Thymus (tissue), 11 donors: ENCODE measurements around the gene MORF4L1. TPM values are rescaled to one million over a fixed set of nuclear protein-coding genes. Genes with fewer than 3 reads are reported as not detected.

Source experiments
- DNase-seq, 9 donors: peaks; one replicate each; pipeline ENCODE4 v3.0.0-alpha.2; 2013; ENCODE audit warnings: low spot score in 9 of 9, low read depth in 6 of 9, missing footprints in 1 of 9
- H3K27ac ChIP-seq, 2 donors: one replicate each; pipeline ENCODE4 v1.5.1; 2013; ENCODE audit warnings: control low read depth in 1 of 2, low read depth in 1 of 2, low read length in 1 of 2, mild to moderate bottlenecking in 1 of 2, moderate library complexity in 1 of 2
- H3K27me3 ChIP-seq, 2 donors: one replicate each; pipeline ENCODE4 v1.5.1; 2013; ENCODE audit warnings: low read length in 1 of 2; ENCODE audit not compliant: control insufficient read depth in 2 of 2, insufficient read depth in 1 of 2
- H3K36me3 ChIP-seq, 2 donors: one replicate each; pipeline ENCODE4 v1.5.1; 2013; ENCODE audit warnings: low read length in 1 of 2, mild to moderate bottlenecking in 1 of 2, moderate library complexity in 1 of 2; ENCODE audit not compliant: control insufficient read depth in 2 of 2, insufficient read depth in 2 of 2
- H3K4me1 ChIP-seq, 2 donors: one replicate each; pipeline ENCODE4 v1.5.1; 2013; ENCODE audit warnings: low read length in 2 of 2; ENCODE audit not compliant: control insufficient read depth in 2 of 2, insufficient read depth in 2 of 2
- H3K4me3 ChIP-seq, 2 donors: one replicate each; pipeline ENCODE4 v1.5.1; 2013; ENCODE audit warnings: low read length in 2 of 2, control low read depth in 1 of 2, mild to moderate bottlenecking in 1 of 2
- H3K9me3 ChIP-seq, 2 donors: one replicate each; pipeline ENCODE4 v1.5.1; 2013; ENCODE audit warnings: low read length in 1 of 2, mild to moderate bottlenecking in 1 of 2; ENCODE audit not compliant: control insufficient read depth in 2 of 2, insufficient read depth in 1 of 2
- WGBS: extraction: QIAGEN DNeasy Blood & Tissue Kit; methylation state at CpG from one replicate; pipeline ENCODE4 v1.1.7; 2013; 5-methylcytosine and 5-hydroxymethylcytosine counted together
- polyA plus RNA-seq: library from polyadenylated mRNA; stranded (reverse); fragments of 200-250 nt; gene quantifications from one replicate; pipeline ENCODE4 v1.2.3, GENCODE V29; 2013
- total RNA-seq: library from RNA; stranded (reverse); fragments of 120-200 nt; gene quantifications from one replicate; pipeline ENCODE4 v1.2.4, GENCODE V29; 2013
- donor health status: healthy.

The MORF4L1 gene
- total and polyA plus RNA-seq, 2 donors: 231 to 233 TPM

- WGBS: 96% methylated on average over 13 of the region's 13 CpGs
- no peak overlapping the region for H3K4me3 ChIP-seq
- H3K27me3 ChIP-seq: no peaks in the 10 kb centered on the region
- peaks cover 0 to 13% of the 10 kb centered on the region in 2 donors for H3K4me1 ChIP-seq
- DNase-seq: no peak
- no peaks in the 10 kb centered on the region for H3K9me3 ChIP-seq
- H3K36me3 ChIP-seq: peaks cover 3 to 4% of the 10 kb centered on the region in 2 donors
- H3K27ac ChIP-seq: no peak overlapping the region
Observed at GRCh38 chr15:78932258-78932808, 59.6 kb downstream of the MORF4L1 start.

GRCh38 chr15:78933187-78933822, 60.6 kb downstream of the MORF4L1 start:
- peaks cover 0 to 16% of the 10 kb centered on the region in 2 donors for H3K4me1 ChIP-seq
- H3K9me3 ChIP-seq: no peaks in the 10 kb centered on the region
- H3K27me3 ChIP-seq: no peaks in the 10 kb centered on the region
- H3K4me3 ChIP-seq: no peak overlapping the region
- 93% methylated on average over 12 of the region's 12 CpGs for WGBS
- no peak for DNase-seq
- H3K27ac ChIP-seq: no peak overlapping the region
- no peaks in the 10 kb centered on the region for H3K36me3 ChIP-seq

GRCh38 chr15:78933823-78934654, 61.3 kb downstream of the MORF4L1 start:
- no peaks in the 10 kb centered on the region for H3K9me3 ChIP-seq
- H3K36me3 ChIP-seq: no peaks in the 10 kb centered on the region
- no peak for DNase-seq
- no peak overlapping the region for H3K4me3 ChIP-seq
- H3K27me3 ChIP-seq: no peaks in the 10 kb centered on the region
- H3K27ac ChIP-seq: peak overlapping the region in 1 of 2 donors; percentile 11
- H3K4me1 ChIP-seq: peaks cover 0 to 16% of the 10 kb centered on the region in 2 donors
- WGBS: 89% methylated on average over 20 of the region's 20 CpGs

- DNase-seq: no peak
- WGBS: 68% methylated on average over 5 of the region's 5 CpGs
- H3K4me1 ChIP-seq: peaks cover 0 to 16% of the 10 kb centered on the region in 2 donors
- H3K27ac ChIP-seq: no peak overlapping the region
- no peaks in the 10 kb centered on the region for H3K27me3 ChIP-seq
- H3K36me3 ChIP-seq: no peaks in the 10 kb centered on the region
- no peak overlapping the region for H3K4me3 ChIP-seq
- H3K9me3 ChIP-seq: no peaks in the 10 kb centered on the region
Observed at GRCh38 chr15:78934655-78935023, 61.9 kb downstream of the MORF4L1 start.

- peak in 2 of 9 donors; percentile 13 to 23 for DNase-seq
- 46% methylated on average over 14 of the region's 14 CpGs for WGBS
- Histone ChIP-seq H3K27me3 (no peaks in the 10 kb centered on the region), H3K27ac (peak overlapping the region in 1 of 2 donors; percentile 21), H3K9me3 (no peaks in the 10 kb centered on the region), H3K36me3 (no peaks in the 10 kb centered on the region), H3K4me3 (no peak overlapping the region), H3K4me1 (peaks cover 0 to 16% of the 10 kb centered on the region in 2 donors)
Observed at GRCh38 chr15:78937132-78937739, 64.5 kb downstream of the MORF4L1 start.

- Histone ChIP-seq H3K4me1 (peaks cover 0 to 16% of the 10 kb centered on the region in 2 donors), H3K27me3 (peaks cover 0 to 5% of the 10 kb centered on the region in 2 donors), H3K4me3 (no peak overlapping the region), H3K9me3 (no peaks in the 10 kb centered on the region), H3K36me3 (no peaks in the 10 kb centered on the region), H3K27ac (peak overlapping the region in 1 of 2 donors; percentile 53)
- 84% methylated on average over 6 of the region's 6 CpGs for WGBS
- DNase-seq: peak in 1 of 9 donors; percentile 30
Observed at GRCh38 chr15:78938658-78939488, 66.2 kb downstream of the MORF4L1 start.

- H3K4me3 ChIP-seq: no peak overlapping the region
Observed at GRCh38 chr15:78942741-78943140, 70.1 kb downstream of the MORF4L1 start.

GRCh38 chr15:78943692-78944091, 71.0 kb downstream of the MORF4L1 start:
- Histone ChIP-seq H3K36me3 (no peaks in the 10 kb centered on the region), H3K9me3 (peaks cover 0 to 2% of the 10 kb centered on the region in 2 donors), H3K4me1 (peaks cover 3 to 8% of the 10 kb centered on the region in 2 donors), H3K27ac (no peak overlapping the region), H3K4me3 (peak overlapping the region in 1 of 2 donors; percentile 44), H3K27me3 (peaks cover 0 to 18% of the 10 kb centered on the region in 2 donors)
- WGBS: 91% methylated on average over 7 of the region's 7 CpGs
- no peak for DNase-seq

More at GRCh38 chr15:78942741-78943140, 70.1 kb downstream of the MORF4L1 start:
- 96% methylated on average over 4 of the region's 4 CpGs for WGBS
- DNase-seq: no peak
- H3K27me3 ChIP-seq: peaks cover 0 to 18% of the 10 kb centered on the region in 2 donors
- H3K9me3 ChIP-seq: peaks cover 0 to 2% of the 10 kb centered on the region in 2 donors
- no peaks in the 10 kb centered on the region for H3K36me3 ChIP-seq
- H3K4me1 ChIP-seq: peaks cover 3 to 8% of the 10 kb centered on the region in 2 donors
- no peak overlapping the region for H3K27ac ChIP-seq
